Smooth muscle cell of the pulmonary artery (primary cell): ENCODE data around the gene APOL6. TPM values are rescaled to one million over a fixed set of nuclear protein-coding genes. Genes with fewer than 3 reads are reported as not detected.

Experiments used
- total RNA-seq: library from RNA; depleted of rRNA; stranded (reverse); fragments of >200 nt; gene quantifications from 2 replicates; pipeline ENCODE4 v1.2.3, GENCODE V29; 2014

Gene APOL6, protein sequence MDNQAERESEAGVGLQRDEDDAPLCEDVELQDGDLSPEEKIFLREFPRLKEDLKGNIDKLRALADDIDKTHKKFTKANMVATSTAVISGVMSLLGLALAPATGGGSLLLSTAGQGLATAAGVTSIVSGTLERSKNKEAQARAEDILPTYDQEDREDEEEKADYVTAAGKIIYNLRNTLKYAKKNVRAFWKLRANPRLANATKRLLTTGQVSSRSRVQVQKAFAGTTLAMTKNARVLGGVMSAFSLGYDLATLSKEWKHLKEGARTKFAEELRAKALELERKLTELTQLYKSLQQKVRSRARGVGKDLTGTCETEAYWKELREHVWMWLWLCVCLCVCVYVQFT
- 9.4 and 34.6 TPM in 2 replicates for total RNA-seq

DNA sequence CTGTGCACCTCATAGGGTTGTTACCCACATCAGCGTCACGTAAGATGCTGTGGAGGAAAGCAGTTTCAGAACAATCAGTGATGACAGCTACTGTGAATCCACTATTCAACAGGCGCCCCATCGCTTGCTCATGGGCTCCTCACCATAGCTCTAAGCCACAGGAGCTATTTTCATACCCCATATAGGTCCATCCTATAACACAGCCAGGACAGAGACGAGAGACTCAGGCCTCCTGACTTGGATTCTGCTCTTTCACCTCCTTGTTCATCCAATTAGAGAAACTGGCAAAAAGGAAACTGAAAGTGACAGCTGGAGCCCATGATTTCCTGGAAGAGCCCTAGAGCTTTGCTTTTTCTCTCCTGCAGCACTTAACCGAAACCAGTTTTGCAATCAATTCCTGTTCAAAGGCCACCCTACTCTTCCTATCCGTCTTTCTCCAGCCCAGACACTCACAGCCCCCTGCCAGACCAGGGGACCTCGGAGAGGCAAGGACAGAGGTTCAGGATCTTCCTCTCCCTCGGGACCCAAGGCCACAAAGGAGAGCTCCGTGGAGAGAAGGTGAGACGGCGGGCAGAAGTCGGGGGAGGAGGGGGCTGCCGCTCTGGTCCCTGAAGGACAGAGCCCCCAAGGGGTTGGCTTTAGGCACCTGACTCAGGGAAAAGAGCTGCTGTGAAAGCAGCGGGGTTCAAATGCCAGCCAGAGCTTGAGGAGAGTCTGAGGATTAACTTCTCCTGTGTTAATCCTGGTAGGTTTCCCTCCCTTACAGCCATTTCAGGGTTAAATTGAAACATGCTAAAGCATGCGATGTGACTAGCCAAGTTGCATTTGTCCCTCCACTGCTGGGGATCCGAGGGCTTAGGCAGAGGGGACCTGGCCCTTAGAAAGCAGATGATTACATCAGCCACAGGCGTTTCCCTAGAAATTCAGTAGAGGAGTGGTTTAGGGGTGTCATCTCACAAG, at the start of gene APOL6:
Gene APOL6 (plus strand): TSS at position 381 of the 960 bp plus-strand sequence. CDS start 7,980 bp downstream, outside the sequence.

DNA sequence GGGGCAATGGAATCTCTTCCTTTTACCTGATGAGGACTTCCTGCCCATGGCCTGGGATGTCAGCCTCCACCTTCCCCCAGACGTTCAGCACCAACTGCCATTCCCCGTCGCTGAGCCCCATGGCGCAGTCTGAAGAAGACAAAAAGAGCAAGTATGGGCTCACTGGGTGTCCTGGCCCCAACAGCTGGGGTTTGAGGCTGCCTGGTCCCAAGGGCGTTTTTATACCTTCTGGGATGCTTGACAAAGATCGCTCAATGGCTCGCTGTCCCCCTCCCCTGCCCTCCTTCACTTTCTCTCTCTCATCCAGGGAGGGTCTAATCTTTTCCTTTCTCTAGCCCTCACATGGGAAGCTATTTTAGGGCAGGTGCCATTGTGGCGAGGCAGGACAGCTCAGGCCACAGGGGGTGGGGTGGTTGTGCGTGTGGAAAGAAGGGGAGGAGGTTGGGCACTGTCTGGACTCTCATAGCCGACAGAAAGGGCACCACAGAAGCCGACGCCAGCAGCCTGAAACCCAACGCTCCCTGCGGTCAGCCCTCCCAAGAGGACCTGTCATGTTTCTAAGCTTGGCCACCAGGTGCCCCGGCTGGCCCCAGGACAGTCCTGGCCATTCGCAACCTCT, 31.0 kb upstream of the APOL6 start, which contains the start of gene MB:
Gene MB (minus strand): TSS at position 193 of the 619 bp plus-strand sequence. CDS start 72 bp downstream, at position 121.

DNA sequence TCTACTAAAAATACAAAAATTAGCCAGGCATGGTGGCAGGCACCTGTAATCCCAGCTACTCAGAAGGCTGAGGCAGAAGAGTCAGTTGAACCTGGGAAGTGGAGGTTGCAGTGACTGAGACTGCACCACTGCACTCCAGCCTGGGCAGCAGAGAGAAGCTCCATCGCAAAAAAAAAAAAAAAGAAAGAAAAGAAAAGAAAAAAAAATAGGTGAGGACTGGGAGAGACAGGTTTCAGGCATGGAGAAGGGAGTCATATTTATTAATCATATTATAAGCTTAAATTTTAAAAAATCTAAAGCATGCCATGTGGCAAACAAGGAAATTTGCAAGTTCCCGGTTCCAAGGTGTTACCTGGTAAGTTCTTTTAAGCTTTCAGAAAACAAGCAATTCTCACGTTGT, 69.3 kb downstream of the APOL6 start, which contains the start of gene APOL5:
Gene APOL5 (plus strand): TSS at position 301 of the 400 bp plus-strand sequence. CDS start 0 bp downstream, at position 301.

Other genes with a start within 250 kb of the APOL6 start
- gene MCM5, start 248.3 kb upstream of the APOL6 start, total RNA-seq: 27.6 and 30.2 TPM in 2 replicates
- 0.65 and 2.7 TPM in 2 replicates for gene RASD2, start 107.6 kb upstream of the APOL6 start, total RNA-seq
- gene MB, start 31.1 kb upstream of the APOL6 start, total RNA-seq: 0.39 TPM in 1 of 2 replicates, not detected in the other
- 0.46 TPM in 1 of 2 replicates, not detected in the other for gene APOL5, start 69.4 kb downstream of the APOL6 start, total RNA-seq